Stimulated activated CD8-positive, alpha-beta memory T cell treated with anti-CD3 and anti-CD28 coated beads, Interleukin-15, amount 100 ng/mL, for 48 hours (primary cell): ENCODE results near the gene SNX22.

Source experiments
- DNase-seq, 2 donors: peaks; one replicate each; pipeline ENCODE4 v3.0.0-alpha.2; 2020; ENCODE audit warnings: low read depth in 2 of 2

Gene SNX22

DNA sequence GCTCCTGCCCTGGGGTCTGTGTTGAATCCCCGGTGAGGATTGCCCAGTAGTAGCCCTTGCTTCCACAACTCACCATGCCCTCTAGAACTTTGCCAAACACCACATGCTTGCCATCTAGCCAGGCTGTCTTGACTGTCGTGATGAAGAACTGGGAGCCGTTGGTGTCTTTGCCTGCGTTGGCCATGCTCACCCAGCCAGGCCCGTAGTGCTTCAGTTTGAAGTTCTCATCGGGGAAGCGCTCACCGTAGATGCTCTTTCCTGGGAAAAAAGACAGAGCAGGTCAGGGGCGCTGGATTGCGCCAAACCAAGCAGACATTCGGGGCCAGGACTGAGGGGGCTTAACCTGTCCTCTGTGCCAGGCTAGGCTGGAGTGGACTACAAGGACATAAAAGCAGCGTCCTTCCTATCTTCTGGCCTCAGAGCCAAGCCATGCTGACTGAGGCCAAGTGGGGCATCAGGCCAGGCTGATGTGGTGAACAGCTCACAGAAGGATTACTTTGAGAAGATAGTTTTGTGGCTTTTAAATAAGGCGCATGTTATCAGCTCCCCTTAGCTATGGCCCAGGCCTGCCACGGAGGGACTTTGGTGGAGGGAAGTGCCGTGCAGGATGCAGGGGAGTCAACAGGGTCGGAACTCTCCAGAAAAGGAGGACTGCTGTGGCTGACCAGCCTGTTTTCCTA lies 5.3 kb downstream of the SNX22 start:
- DNase-seq = no peak

DNA sequence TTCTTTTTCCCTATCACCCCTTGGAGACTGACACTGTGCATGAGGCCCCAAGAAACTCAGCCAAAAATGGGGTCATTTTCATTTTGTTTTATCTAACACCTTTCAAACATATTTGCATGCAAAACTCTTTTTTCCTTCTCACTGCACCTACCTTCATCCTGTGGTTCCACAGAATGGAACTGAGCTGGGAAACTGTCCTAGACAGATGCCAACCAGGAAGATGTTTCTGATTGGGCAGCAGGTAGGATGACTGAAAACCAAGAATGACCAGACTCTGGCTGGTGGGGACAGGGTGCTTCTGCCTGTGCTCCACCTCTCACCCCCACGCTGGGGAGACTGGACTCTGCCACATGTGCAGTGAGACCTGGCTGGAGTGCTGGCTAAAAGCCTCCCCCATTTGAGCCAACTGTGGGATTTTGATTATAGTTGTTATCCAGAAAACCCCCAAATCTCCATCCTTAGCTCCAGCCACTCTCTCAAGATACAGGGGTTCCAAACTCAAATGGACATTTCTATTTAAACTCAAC lies 6.1 kb downstream of the SNX22 start:
- DNase-seq = no peak

DNA sequence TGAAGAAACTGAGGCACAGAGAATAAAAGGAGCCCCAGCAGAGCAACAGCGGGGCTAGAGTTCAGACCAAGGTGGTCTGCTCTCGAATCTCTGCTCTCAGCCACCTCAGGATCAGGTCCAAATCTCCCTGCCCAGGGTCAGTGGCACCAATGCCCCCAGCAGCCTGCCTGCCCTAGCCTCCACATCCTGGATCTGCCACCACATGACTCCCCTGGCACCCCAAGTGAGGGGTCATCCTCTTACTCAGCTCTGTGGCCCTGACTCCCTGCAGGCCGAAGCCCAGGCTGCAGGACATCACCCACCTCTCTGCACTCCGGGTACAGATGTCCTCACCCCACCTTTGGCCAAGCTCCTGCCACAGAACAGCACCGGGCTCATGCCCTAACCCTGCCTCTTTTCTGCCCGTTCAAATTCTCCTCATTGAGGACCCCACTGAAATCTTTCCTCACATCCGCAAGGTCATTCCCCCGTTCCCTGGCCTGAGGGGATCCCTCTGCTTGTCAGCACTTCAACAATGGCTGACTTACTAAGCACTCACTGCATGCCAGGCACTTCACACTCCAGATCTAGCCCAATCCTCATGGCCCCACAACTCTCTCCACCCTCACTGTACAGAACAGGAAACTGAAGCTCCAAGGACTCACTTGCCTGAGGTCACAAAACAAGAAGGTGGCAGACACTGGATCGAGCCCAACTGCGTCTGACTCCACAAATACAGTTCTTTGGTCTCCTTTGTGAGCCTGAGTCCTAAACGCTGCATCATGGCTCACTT lies 7.0 kb downstream of the SNX22 start:
- DNase-seq = no peak

DNA sequence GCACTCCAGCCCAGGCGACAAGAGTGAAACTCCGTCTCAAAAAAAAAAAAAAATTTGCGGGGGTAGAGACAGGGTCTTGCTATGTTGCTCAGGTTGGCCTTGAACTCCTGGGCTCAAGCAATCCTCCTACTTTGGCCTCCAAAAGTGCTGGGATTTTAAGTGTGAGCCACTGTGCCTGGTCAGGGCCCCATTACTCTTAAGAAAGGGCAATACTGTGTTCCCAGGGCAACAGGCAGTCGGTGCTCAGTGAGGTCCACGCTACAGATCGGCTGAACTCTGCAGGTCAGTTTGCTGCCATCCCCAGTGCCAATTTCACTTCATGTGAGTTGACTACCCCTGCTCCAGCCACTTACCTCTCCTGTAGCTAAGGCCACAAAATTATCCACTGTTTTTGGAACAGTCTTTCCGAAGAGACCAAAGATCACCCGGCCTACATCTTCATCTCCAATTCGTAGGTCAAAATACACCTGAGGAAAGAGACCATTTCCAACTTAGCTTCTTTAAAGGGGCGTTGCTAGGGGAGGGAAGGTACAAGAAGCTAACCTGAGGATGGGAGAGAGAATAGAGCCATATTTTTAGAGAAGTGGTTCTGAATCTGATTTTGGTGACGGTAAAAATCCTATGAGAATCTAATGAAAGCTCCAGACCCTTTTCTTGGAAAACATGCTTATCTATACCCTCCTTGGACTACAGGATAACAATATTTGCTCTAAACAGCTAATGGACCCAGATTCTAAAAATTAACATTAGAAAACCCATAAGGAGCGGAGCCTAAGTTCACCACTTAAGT lies 10.4 kb downstream of the SNX22 start:
- DNase-seq = no peak

DNA sequence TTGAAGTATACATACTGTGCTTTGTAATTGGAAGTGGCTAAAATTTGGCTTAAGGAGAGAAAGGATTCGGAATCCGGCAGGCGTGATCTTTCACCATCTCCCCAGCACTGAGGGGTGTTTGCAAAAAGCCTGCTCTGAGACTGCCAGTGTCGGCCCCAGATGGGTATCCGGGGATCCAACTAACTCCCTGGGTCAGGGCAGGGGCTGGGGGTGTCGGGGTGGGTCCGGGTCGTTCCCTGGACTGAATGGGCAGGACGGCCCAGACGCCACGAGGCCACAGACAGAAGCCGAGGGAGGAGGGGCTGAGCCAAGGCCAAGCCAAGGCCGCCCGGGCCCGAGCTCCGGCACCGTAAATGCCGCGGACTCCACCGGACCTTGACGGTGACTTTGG lies 10.9 kb downstream of the SNX22 start:
- no peak for DNase-seq

DNA sequence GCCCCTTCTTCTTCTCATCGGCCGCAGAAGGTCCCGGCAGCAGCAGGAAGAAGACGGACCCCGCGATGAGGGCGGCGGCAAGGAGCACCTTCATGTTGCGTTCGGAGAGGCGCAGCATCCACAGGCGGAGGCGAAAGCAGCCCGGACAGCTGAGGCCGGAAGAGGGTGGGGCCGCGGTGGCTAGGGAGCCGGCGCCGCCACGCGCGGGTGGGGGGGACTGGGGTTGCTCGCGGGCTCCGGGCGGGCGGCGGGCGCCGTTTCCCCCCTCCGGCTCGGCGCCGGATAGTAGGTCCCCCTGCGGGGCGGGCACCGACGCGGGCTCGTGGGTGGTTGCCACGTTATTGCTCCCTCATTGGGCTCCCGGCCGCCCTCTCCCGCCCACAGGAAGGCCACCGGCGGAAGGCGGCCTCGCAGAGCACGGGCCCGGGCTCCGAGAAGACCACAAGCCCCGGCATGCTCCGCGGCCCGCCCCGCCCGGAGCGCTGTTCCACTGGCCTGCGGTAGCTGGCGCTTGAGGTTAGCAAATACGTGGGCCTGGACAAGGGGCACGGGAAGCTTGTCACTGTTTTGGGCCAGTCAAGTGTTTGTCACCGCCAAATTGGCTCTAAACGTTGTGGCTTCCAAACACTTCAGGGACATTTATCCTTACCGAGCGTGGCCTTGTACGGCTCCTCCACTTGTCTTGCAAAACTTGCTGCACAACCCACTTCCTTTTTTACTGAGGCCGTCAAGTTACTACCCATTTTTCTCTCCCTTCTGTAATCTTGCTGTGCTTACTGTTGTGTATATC lies 11.5 kb downstream of the SNX22 start, which contains the start of gene PPIB:
Gene PPIB, minus strand, starts transcription at position 154 of the 790 bp plus-strand sequence. Its CDS starts 36 bp downstream, at position 118.
- DNase-seq = peak; percentile 97 to 98

DNA sequence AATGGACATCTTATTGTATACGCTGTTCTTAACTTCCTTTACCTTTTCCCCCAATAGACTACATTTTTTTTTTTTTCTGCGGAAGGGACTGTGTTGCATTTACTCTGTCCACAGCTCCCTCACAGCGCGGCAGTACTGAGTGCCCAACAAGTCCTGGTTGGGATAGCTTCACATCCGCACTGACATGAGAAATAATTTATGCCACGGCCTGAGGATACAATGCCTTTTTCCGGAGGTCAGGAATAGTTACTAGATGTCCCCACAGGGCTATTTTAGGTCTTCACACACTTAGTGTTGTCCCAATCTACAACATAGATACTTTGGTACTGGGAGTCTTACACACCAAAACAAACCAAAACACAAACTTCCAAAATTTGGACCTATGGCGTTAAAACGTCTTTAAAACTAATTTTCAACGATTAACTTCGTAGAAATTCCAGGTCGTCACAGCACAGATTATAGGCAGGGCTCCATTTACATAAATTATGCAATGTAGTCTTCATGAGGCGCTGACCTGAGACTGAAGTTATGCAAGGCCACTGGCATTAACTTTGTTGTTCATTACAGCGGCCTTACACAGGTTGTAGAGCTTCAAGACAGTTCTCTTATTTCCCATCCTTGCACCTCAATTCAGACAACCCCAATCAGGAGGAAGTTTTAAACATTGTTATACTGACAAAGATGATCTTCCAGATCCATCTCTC lies 12.3 kb downstream of the SNX22 start:
- no peak for DNase-seq

DNA sequence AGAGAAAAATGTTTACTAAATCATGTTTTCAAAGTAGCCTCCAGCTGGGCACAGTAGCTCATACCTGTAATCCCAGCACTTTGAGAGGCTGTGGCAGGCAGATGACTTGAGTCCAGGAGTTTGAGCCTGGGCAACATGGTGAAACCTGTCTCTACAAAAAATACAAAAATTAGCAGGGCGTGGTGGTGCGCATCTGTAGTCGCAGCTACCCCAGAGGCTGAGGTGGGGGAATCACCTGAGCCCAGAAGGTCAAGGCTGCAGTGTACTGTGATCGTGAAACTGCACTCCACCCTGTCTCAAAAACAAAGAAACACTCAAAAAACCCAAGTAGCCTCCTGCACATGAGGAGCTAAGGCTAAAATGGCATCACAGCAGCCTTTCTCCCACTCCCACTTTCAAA lies 12.9 kb downstream of the SNX22 start:
- no peak for DNase-seq

DNA sequence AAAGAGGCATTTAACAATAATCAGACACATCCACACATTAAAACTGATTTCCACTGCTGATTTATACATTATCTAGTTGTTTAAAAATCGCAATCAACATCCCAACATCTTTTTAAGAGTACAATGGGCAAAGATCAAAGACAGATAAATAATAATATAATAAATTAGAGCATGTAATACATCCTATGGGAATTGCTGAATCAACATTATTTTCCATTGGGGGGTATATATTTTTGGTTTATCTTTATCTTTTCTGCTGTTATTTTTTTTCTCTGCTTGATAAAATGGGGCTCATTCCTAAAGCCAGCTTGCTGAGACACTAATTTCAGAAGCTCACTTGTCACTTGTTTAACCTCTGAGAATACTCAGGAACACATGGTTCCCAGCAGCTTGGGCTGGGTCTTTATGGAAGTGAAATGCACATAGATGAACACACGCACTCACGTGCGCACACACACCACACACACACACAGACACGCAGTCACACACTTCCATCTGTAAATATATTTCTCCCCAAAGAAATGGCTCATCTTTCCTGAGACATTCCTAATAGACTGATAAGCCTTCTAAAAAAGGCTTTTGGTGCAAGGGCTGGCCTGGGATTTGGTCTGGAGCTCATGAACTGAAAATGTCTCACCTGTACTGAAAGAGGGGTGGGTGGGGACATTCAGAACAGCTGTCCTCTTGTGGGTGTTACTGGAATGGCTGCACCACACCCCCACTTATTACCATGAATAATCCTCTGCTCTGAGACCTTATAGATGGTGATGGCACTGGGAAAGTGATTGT lies 14.8 kb downstream of the SNX22 start:
- DNase-seq = no peak

DNA sequence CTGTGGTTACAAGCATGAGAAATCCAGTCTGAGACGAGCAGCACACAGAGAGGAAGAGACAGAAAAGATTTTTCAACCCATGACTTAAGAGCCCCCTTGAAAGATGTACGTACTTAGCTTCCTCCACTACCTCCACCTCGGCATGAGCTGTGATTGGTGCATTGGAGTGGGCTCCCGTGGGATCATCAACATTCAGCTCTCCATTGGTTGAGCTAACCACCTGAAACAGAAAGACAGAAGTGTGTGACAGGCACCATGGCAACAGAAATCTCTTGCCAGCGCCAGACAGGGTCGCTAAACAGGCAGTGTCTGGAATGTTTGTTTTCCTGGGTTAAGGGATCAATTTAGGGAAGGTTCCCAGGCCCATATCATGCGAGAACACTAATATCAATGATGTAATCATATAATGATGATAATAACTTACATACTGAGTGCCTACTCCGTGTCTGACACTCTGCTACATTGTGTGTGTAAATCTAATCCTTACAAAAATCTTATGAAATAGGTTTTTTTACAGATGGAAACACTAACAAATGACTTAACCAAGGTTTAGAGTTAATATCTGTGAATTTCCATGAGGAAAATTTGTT lies 28.8 kb downstream of the SNX22 start:
- no peak for DNase-seq

DNA sequence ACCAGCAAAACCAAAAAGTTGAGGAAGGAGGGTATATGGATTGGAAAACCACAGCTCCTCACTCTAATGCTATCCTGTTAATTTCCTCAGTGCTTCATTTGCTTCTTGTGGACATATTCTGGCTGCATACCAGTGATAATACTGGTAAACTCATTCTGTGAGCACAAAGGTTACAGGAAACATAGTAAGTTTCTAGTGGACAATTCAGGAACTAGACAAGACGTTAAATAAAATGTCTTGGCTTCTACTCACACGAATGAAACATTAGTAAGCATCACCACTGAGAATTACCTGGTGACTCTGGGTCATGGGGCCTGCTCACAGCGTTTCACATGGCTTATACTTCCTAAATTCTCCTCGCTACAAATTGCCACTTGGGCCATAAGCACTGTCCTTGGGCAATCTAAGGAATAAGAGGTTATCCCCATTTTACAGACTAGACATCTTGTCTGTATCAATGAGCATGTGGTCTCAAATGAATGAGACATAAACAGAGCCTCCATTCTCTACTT lies 31.4 kb downstream of the SNX22 start:
- no peak for DNase-seq

DNA sequence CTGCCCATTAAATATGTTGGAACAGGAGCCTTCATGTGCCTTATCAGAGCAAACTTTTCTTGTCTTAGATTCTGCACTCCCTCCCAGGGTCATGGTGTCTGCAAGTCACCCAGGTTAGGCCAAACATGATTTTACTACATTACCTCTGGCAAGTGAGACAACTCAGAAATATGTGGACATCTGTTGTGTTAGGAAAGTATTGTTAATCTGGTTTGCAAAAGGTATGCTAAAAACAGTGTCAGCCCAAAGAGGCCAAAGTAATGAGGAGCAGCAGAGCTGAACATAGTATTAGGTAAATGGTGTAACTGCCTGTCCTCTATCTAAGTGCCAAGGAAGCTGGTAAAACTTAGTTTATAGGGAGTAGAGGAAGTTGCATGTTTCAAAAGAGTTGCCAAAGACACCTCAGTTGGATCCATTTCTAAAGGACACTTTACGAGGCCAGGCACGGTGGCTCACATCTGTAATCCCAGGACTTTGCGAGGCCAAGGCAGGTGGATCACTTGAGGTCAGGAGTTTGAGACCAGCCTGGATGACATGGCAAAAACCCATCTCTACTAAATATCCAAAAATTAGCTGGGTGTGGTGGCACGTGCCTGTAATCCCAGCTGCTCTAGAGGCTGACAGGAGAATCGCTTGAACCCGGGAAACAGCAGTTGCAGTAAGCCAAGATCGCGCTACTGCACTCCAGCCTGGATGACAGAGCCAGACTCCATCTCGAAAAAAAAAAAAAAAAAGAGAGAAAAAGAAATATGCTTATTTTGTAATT lies 33.8 kb downstream of the SNX22 start:
- DNase-seq = no peak

DNA sequence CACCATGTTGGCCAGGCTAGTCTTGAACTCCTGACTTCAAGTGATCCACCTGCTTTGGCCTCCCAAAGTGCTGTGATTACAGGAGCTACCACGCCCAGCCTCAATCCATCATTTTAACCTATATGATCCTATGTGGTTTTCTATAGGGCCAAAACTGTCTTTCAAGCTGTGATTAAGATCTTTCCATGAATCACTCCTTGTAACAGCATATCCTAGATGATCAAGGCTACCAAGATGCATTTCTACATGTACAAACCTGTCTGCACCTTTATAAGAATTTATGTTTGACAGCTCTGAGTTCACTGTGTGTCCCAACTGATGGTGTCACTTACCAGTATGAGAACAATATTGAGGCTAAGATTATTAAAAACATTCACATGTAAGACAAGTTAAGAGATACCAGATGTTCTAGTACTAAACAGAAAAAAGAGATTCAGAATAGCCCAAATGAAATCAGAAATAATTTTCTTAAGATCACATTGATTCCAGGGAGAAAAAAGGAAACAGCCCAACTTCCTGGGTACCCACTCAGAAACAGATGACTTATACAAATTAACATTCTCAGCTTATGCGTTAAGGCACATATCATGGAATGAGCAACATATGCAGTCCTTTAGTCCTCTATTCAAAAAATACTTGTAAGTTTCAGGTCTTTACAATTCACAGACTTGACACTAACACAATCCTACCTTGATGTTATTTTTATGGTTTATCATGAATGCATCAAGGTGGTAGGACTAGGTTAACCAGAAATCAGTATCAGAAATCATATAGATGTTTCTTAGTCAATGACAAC lies 36.1 kb downstream of the SNX22 start:
- no peak for DNase-seq

DNA sequence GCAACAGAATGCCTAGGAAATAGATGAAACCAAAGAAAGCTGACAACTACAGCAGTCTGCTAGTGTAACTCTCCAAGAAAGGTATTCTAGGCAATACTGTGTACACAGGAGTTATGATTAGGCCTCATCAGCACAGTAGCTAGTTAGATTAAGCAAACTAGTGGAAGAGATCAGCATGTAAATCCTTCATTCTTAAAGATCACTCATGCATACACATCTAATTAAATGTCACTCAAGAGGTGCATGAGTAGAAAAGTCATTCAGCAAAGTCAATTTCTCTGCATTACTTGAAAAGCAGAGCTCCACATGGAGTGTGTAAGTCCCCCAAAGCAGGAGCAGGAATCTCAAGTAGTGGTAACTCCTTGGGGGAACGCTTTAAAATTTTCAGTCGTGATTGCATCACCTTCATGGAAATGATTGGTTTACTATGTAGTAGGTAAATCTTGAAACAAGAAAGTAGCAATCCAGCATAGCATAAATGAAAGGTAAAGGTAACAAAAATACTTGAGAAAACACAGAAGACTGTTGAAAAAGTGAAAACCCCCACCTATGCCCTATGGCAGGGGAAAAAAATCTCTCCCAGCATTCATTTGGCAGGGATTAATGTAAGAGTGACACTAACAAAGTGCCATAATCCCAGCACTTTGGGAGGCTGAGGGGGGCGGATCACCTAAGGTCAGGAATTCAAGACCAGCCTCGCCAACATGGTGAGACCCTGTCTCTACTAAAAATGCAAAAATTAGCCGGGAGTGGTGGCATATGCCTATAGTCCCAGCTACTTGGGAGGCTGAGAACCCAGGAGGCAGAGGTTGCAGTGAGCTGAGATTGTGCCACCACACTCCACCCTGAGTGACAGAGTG lies 40.7 kb downstream of the SNX22 start:
- DNase-seq = no peak

DNA sequence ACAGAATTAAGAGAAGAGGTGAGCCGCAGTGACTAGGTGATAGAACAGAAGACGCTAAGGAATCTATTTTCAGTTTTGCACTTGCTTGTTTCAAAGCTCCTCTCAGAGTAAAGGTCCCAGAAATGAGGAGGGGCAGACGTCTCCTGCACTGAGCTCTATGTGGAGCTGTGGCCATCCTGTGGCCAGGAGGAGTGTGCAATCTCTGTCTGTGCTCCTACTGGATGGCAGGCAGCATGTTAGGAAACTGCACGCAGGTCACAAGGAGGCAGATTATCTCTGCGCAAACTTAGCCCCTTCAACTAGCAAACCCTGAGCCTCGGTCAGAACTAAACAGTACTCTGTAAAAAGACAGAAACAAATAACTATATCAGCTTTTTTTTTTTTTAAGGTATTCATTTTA lies 42.4 kb downstream of the SNX22 start:
- DNase-seq = no peak

DNA sequence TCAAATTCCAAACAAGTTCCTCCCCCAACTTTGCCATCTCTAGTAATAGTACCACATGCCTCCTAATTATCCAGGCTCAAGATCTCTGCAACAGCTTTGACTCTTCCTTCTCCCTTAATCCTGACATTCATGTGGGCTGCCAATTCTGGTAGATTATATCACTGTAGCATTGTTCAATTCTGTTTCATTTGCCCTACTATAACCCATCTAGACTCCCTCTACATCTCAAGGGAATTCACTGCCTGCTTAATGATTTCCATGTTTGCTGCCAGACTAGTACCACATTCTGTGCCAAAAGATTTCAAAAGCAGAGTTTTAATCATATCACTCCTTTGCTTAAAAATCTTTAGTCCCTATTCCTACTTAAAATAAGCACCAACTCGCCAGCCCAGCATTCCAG lies 45.9 kb downstream of the SNX22 start:
- no peak for DNase-seq

DNA sequence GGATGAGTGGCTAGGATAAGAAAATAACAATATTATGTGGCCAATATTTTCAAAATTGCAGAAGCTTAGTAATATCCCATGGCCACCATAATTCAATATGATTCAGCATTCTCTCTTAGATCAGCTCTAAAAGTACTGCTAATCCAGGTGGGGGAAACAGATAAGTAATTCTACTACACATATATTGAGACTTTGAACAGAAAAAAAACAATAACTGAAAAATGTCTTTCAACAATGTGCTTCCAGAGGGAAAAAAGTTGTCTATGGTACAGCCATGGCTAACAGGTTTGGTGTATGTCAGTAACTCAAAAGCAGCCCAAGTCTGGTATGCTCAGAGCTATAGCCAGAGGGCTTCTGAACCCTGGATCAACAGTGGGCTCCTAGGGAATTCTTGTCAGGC lies 53.7 kb downstream of the SNX22 start:
- no peak for DNase-seq
